IMR-90 (cell line): ENCODE measurements around the gene AKR1E2. TPM values are rescaled to one million over a fixed set of nuclear protein-coding genes. Genes with fewer than 3 reads are reported as not detected.

Experiments used
- ATAC-seq: fragments of 200-7000 bp; cut with Tn5 transposase; 2 replicates; pipeline ENCODE4 v1.9.1; 2020; ENCODE audit warnings: low read depth, mild to moderate bottlenecking, moderate library complexity
- BruUV-seq: library from RNA; stranded (reverse); fragments of 400-500 nt; replicated peaks from 2 replicates; lab custom pipeline; 2021; lab: Mats Ljungman, UMichigan
- CTCF ChIA-PET: fragments of 300-600 bp; formaldehyde crosslinking; extraction: SDS; loops from one replicate; lab custom pipeline; 2021; ENCODE audit warnings: antibody characterized with exemption; lab: Yijun Ruan, JAX
- POLR2A ChIA-PET: fragments of 300-600 bp; sonication (Branson Sonifier 250); formaldehyde crosslinking; loops from one replicate; lab custom pipeline; 2022; ENCODE audit warnings: antibody characterized with exemption; ENCODE audit not compliant: unreplicated experiment; lab: Charles Lee
- DNase-seq: peaks from one replicate; pipeline ENCODE4 v3.0.0; 2013
- H2AFZ ChIP-seq: replicated peaks from 2 replicates; pipeline ENCODE3; 2013; ENCODE audit warnings: low read length, mild to moderate bottlenecking; ENCODE audit not compliant: poor library complexity
- H2AK5ac ChIP-seq: 2 replicates; pipeline ENCODE4 v1.6.1; 2013; ENCODE audit warnings: low read depth, low read length, inconsistent platforms
- H2AK9ac ChIP-seq: replicated peaks from 2 replicates; pipeline ENCODE3; 2013; ENCODE audit warnings: mild to moderate bottlenecking, low read depth, low read length, moderate library complexity; ENCODE audit not compliant: poor library complexity
- H2BK120ac ChIP-seq: 2 replicates; pipeline ENCODE4 v1.6.1; 2013; ENCODE audit warnings: low read depth, low read length, inconsistent platforms
- H2BK15ac ChIP-seq: 3 replicates; pipeline ENCODE4 v1.6.1; 2013; ENCODE audit warnings: low read depth, low read length, inconsistent platforms
- H2BK20ac ChIP-seq: 2 replicates; pipeline ENCODE4 v1.6.1; 2013; ENCODE audit warnings: low read depth, mild to moderate bottlenecking, inconsistent platforms, low read length, moderate library complexity
- H2BK5ac ChIP-seq: 2 replicates; pipeline ENCODE4 v1.6.1; 2013; ENCODE audit warnings: mild to moderate bottlenecking, low read depth, low read length, inconsistent platforms; ENCODE audit not compliant: poor library complexity, severe bottlenecking
- H3K14ac ChIP-seq: replicated peaks from 2 replicates; pipeline ENCODE4 v1.6.1; 2013; ENCODE audit warnings: low read depth, low read length, inconsistent platforms
- H3K18ac ChIP-seq: 2 replicates; pipeline ENCODE4 v1.6.1; 2013; ENCODE audit warnings: low read depth, low read length, control low read depth
- H3K23ac ChIP-seq: 2 replicates; pipeline ENCODE4 v1.6.1; 2013; ENCODE audit warnings: low read depth, low read length, inconsistent platforms
- H3K27ac ChIP-seq: 2 replicates; pipeline ENCODE4 v1.5.1; 2013; ENCODE audit warnings: mild to moderate bottlenecking, control low read depth, low read length; ENCODE audit not compliant: insufficient read depth
- H3K27me3 ChIP-seq: 2 replicates; pipeline ENCODE4 v1.6.1; 2013; ENCODE audit warnings: low read length; ENCODE audit not compliant: control insufficient read depth, insufficient read depth
- H3K36me3 ChIP-seq: 2 replicates; pipeline ENCODE4 v1.6.1; 2013; ENCODE audit warnings: low read length, mixed read lengths; ENCODE audit not compliant: control insufficient read depth, insufficient read depth
- H3K4ac ChIP-seq: 2 replicates; pipeline ENCODE4 v1.6.1; 2013; ENCODE audit warnings: low read depth, low read length, inconsistent platforms
- H3K4me1 ChIP-seq: 2 replicates; pipeline ENCODE4 v1.6.1; 2013; ENCODE audit warnings: low read length, mixed read lengths; ENCODE audit not compliant: control insufficient read depth, insufficient read depth
- H3K4me2 ChIP-seq: 2 replicates; pipeline ENCODE4 v1.6.1; 2013; ENCODE audit warnings: low read depth, mild to moderate bottlenecking, control low read depth, low read length, moderate library complexity
- H3K4me3 ChIP-seq: 2 replicates; pipeline ENCODE4 v1.5.1; 2013; ENCODE audit warnings: low read depth, mild to moderate bottlenecking, control low read depth, low read length, moderate library complexity; ENCODE audit not compliant: insufficient read depth
- H3K56ac ChIP-seq: 2 replicates; pipeline ENCODE4 v1.6.1; 2013; ENCODE audit warnings: low read length, inconsistent platforms; ENCODE audit not compliant: insufficient read depth; ENCODE audit errors: extremely low read depth
- H3K79me1 ChIP-seq, 2 experiments: 2 replicates each; pipeline ENCODE4 v1.6.1; 2013; ENCODE audit warnings: low read length in 2 of 2, inconsistent platforms in 1 of 2, low read depth in 1 of 2
- H3K9ac ChIP-seq: 2 replicates; pipeline ENCODE4 v1.6.1; 2013; ENCODE audit warnings: low read depth, low read length, control low read depth
- H3K9me1 ChIP-seq: 2 replicates; pipeline ENCODE4 v1.6.1; 2013; ENCODE audit warnings: low read length, inconsistent platforms; ENCODE audit not compliant: insufficient read depth
- H3K9me3 ChIP-seq: 2 replicates; pipeline ENCODE4 v1.6.1; 2013; ENCODE audit warnings: low read length; ENCODE audit not compliant: control insufficient read depth, insufficient read depth
- H4K20me1 ChIP-seq: 2 replicates; pipeline ENCODE4 v1.6.1; 2013; ENCODE audit warnings: low read length, inconsistent platforms; ENCODE audit not compliant: insufficient read depth
- H4K5ac ChIP-seq: 2 replicates; pipeline ENCODE4 v1.6.1; 2013; ENCODE audit warnings: mild to moderate bottlenecking, low read depth, low read length, control low read depth
- H4K8ac ChIP-seq, 2 experiments: 2 replicates each; pipeline ENCODE4 v1.6.1; 2013; ENCODE audit warnings: low read depth in 2 of 2, low read length in 2 of 2, control low read depth in 1 of 2, inconsistent platforms in 1 of 2
- H4K91ac ChIP-seq: 2 replicates; pipeline ENCODE4 v1.6.1; 2013; ENCODE audit warnings: low read depth, low read length, inconsistent platforms; ENCODE audit not compliant: insufficient read depth
- BHLHE40 ChIP-seq: fragments of 150-350 bp; IDR thresholded peaks from 2 replicates; pipeline ENCODE4 v1.6.1; 2016; ENCODE audit warnings: mild to moderate bottlenecking, low read depth, low read length
- CEBPB ChIP-seq: IDR thresholded peaks from 2 replicates; pipeline ENCODE4 v1.6.1; 2012; ENCODE audit warnings: low read depth, low read length, improper control_type of control experiment
- CHD1 ChIP-seq: IDR thresholded peaks from 2 replicates; pipeline ENCODE4 v1.6.1; 2012; ENCODE audit warnings: low read depth, low read length, improper control_type of control experiment
- CTCF ChIP-seq: conservative IDR thresholded peaks from 2 replicates; pipeline ENCODE4 v1.5.1; 2012; ENCODE audit warnings: mild to moderate bottlenecking, low read depth, low read length, improper control_type of control experiment
- ELK1 ChIP-seq: fragments of 150-350 bp; IDR thresholded peaks from 2 replicates; pipeline ENCODE4 v1.6.1; 2016; ENCODE audit warnings: low read depth, mild to moderate bottlenecking, low read length, moderate library complexity, borderline replicate concordance
- FOS ChIP-seq: fragments of 150-350 bp; IDR thresholded peaks from 2 replicates; pipeline ENCODE4 v1.6.1; 2016; ENCODE audit warnings: low read depth, low read length
- MAFK ChIP-seq: IDR thresholded peaks from 2 replicates; pipeline ENCODE4 v1.6.1; 2012; ENCODE audit warnings: low read depth, low read length, improper control_type of control experiment
- MAZ ChIP-seq: IDR thresholded peaks from 2 replicates; pipeline ENCODE4 v1.6.1; 2012; ENCODE audit warnings: low read depth, mild to moderate bottlenecking, low read length, improper control_type of control experiment, moderate library complexity, borderline replicate concordance
- MXI1 ChIP-seq: IDR thresholded peaks from 2 replicates; pipeline ENCODE4 v1.6.1; 2012; ENCODE audit warnings: low read depth, mild to moderate bottlenecking, low read length, moderate library complexity, borderline replicate concordance
- NFE2L2 ChIP-seq: fragments of 150-350 bp; IDR thresholded peaks from 2 replicates; pipeline ENCODE4 v1.6.1; 2016; ENCODE audit warnings: low read depth, mild to moderate bottlenecking, low read length
- POLR2A ChIP-seq: IDR thresholded peaks from 2 replicates; pipeline ENCODE4 v1.6.1; 2012; ENCODE audit warnings: mild to moderate bottlenecking, low read depth, low read length
- RAD21 ChIP-seq: IDR thresholded peaks from 2 replicates; pipeline ENCODE4 v1.6.1; 2012; ENCODE audit warnings: low read length, improper control_type of control experiment
- RCOR1 ChIP-seq: IDR thresholded peaks from 2 replicates; pipeline ENCODE4 v1.6.1; 2012; ENCODE audit warnings: mild to moderate bottlenecking, low read length, improper control_type of control experiment; ENCODE audit not compliant: insufficient replicate concordance
- RFX5 ChIP-seq: IDR thresholded peaks from 2 replicates; pipeline ENCODE4 v1.8.0; 2012; ENCODE audit warnings: low read depth, mild to moderate bottlenecking, low read length, moderate library complexity
- SMC3 ChIP-seq: fragments of 150-350 bp; IDR thresholded peaks from 2 replicates; pipeline ENCODE4 v1.6.1; 2016; ENCODE audit warnings: low read depth, mild to moderate bottlenecking, antibody characterized with exemption, low read length, moderate library complexity
- USF2 ChIP-seq: fragments of 150-350 bp; IDR thresholded peaks from 2 replicates; pipeline ENCODE4 v1.6.1; 2017; ENCODE audit warnings: mild to moderate bottlenecking, antibody characterized with exemption, low read length, low read depth
- WGBS, 2 experiments: methylation state at CpG; one replicate each; pipeline versions ENCODE4 v1.1.5 to v1.1.7; 2013; ENCODE audit warnings: missing lambda C conversion rate in 2 of 2; ENCODE audit not compliant: insufficient read length in 1 of 2; ENCODE audit errors: extremely low coverage in 2 of 2; 5-methylcytosine and 5-hydroxymethylcytosine counted together
- dilution Hi-C: fragments of 300-500 bp; cut with HindIII; formaldehyde crosslinking; loops from one replicate; pipeline ENCODE4 v1.14.3; 2018; ENCODE audit warnings: low sequenced_read_pairs; ENCODE audit not compliant: unreplicated experiment
- in situ Hi-C: fragments of 300-500 bp; cut with MboI; formaldehyde crosslinking; loops from 3 replicates; pipeline ENCODE4 v1.14.3; 2019; ENCODE audit warnings: low sequenced_read_pairs, inconsistent platforms, mixed read lengths
- intact Hi-C: fragments of 100-400 bp; cut with micrococcal nuclease; formaldehyde crosslinking; loops from 2 replicates; pipeline ENCODE4 v1.10.0; 2022
- polyA plus RNA-seq, 3 experiments: library from polyadenylated mRNA; depleted of rRNA; stranded (reverse); fragments of >200 nt; gene quantifications; 2 replicates each; pipeline ENCODE4 v1.2.3, GENCODE V29; 2012; ENCODE audit warnings: low replicate concordance in 1 of 3
- total RNA-seq: library from RNA; depleted of rRNA; stranded (reverse); fragments of >200 nt; gene quantifications from 2 replicates; pipeline ENCODE4 v1.2.3, GENCODE V29; 2012

AKR1E2 gene
- total and polyA plus RNA-seq, 2 of the 4 experiments (the other 2 are of a cell fraction) = 1.2 to 3.4 TPM

- H3K4me2 ChIP-seq = no peak overlapping the region; the same call in 1 of the 2 replicates
- no peak overlapping the region for H2BK15ac ChIP-seq
- no peak for TF ChIP-seq CEBPB
- TF ChIP-seq CTCF = no peak
- TF ChIP-seq NFE2L2 = no peak
- no peak for TF ChIP-seq CHD1
- no peak for TF ChIP-seq RAD21
- TF ChIP-seq ELK1 = no peak
- TF ChIP-seq MXI1 = no peak
- no peak for TF ChIP-seq BHLHE40
- TF ChIP-seq RCOR1 = no peak
- no peak for TF ChIP-seq MAFK
- no peak for TF ChIP-seq USF2
- no peak for TF ChIP-seq RFX5
- no peak for TF ChIP-seq MAZ
- TF ChIP-seq POLR2A = no peak
- no peak for TF ChIP-seq SMC3
- no peak for TF ChIP-seq FOS
- H3K27ac ChIP-seq = no peak overlapping the region
- peak overlapping the region in 1 of 2 experiments; percentile 35; a peak in 1 of 4 replicates for H4K8ac ChIP-seq
- H3K4ac ChIP-seq = 0 out of 2 replicates have a peak overlapping the region, but pooled peaks have one; percentile 31
- H3K9me3 ChIP-seq = no peaks in the 10 kb centered on the region
- H3K4me1 ChIP-seq = peaks cover 2% of the 10 kb centered on the region; the same call in 1 of the 2 replicates
- no peaks in the 10 kb centered on the region for H4K20me1 ChIP-seq
- H3K36me3 ChIP-seq = no peaks in the 10 kb centered on the region
- H2AFZ ChIP-seq = peak overlapping the region; percentile 92
- H3K56ac ChIP-seq = no peak overlapping the region
- H3K9me1 ChIP-seq = no peaks in the 10 kb centered on the region
- no TSS peak for BruUV-seq
- ChIA-PET POLR2A (interaction anchor here (0.5 kb wide), 1 partner anchor 986 kb away, joined by 4 read pairs; no protein-coding TSS in a partner anchor), CTCF (no interaction called here)
- no peak overlapping the region for H3K23ac ChIP-seq
- no peak overlapping the region for H3K18ac ChIP-seq
- DNase-seq = no peak
- no peaks in the 10 kb centered on the region for H3K27me3 ChIP-seq
- H3K79me1 ChIP-seq = peaks cover 0 to 6% of the 10 kb centered on the region in 2 experiments; a peak in 1 of 4 replicates
- no peak overlapping the region for H4K5ac ChIP-seq
- no peak overlapping the region for H3K14ac ChIP-seq
- H2AK5ac ChIP-seq = peak overlapping the region; percentile 1; the same call in 1 of the 2 replicates
- H2BK120ac ChIP-seq = no peak overlapping the region
- no peak overlapping the region for H3K4me3 ChIP-seq
- no peak overlapping the region for H4K91ac ChIP-seq
- no peak overlapping the region for H2BK5ac ChIP-seq
- intact Hi-C loops (no loop called here), dilution Hi-C loops (no loop called here), in situ Hi-C loops (loop anchor here (25.0 kb wide), 2 partner anchors 787 to 1037 kb away; no protein-coding TSS in a partner anchor)
- no peak for ATAC-seq
- H2AK9ac ChIP-seq = no peak overlapping the region
- no peak overlapping the region for H2BK20ac ChIP-seq
- no peak overlapping the region for H3K9ac ChIP-seq
- 89% methylated on average over 12 of the region's 16 CpGs; no CpG with 5 or more reads in 1 of the 2 experiments for WGBS, 2 experiments
Measured at GRCh38 chr10:4825456-4825867, 545 bp upstream of the AKR1E2 start.
